H1 (cell line): ENCODE data around the gene MEP1B. TPM values are rescaled to one million over a fixed set of nuclear protein-coding genes. Genes with fewer than 3 reads are reported as not detected.
A peak's percentile ranks its signal among the peaks of the same experiment; 100 is the strongest.

Experiments
- CTCF ChIA-PET: fragments of 300-600 bp; sonication (Branson Sonifier 250); formaldehyde crosslinking; loops from one replicate; lab custom pipeline; 2021; ENCODE audit not compliant: partially characterized antibody; lab: Charles Lee
- POLR2A ChIA-PET: fragments of 300-600 bp; sonication (Branson Sonifier 250); formaldehyde crosslinking; loops from one replicate; lab custom pipeline; 2021; ENCODE audit warnings: inconsistent platforms; ENCODE audit not compliant: partially characterized antibody; lab: Charles Lee
- DNase-seq, 2 experiments: peaks; one replicate each; pipeline versions ENCODE4 v3.0.0 to v3.0.0-alpha.2; 2010 to 2022; ENCODE audit warnings: low spot score in 2 of 2, low read depth in 1 of 2, mixed read lengths in 1 of 2
- FAIRE-seq: peaks from 2 replicates; lab custom pipeline; 2011; peaks lifted over from hg19 to GRCh38; lab: Jason Lieb, UNC
- H2AFZ ChIP-seq: 2 replicates; pipeline ENCODE4 v1.8.1; 2012; ENCODE audit warnings: low read length, inconsistent platforms
- H2AK5ac ChIP-seq: 2 replicates; pipeline ENCODE4 v1.6.1; 2013; ENCODE audit warnings: low read depth, low read length
- H2BK120ac ChIP-seq: replicated peaks from 2 replicates; pipeline ENCODE3; 2013; ENCODE audit warnings: low read depth, low read length, inconsistent platforms
- H2BK12ac ChIP-seq: 2 replicates; pipeline ENCODE4 v1.6.1; 2013; ENCODE audit warnings: low read depth, low read length
- H2BK15ac ChIP-seq: 2 replicates; pipeline ENCODE4 v1.6.1; 2013; ENCODE audit warnings: low read length
- H2BK20ac ChIP-seq: 2 replicates; pipeline ENCODE4 v1.6.1; 2013; ENCODE audit warnings: low read length
- H2BK5ac ChIP-seq: 2 replicates; pipeline ENCODE4 v1.6.1; 2013; ENCODE audit warnings: low read depth, low read length
- H3K14ac ChIP-seq: 2 replicates; pipeline ENCODE4 v1.6.1; 2013; ENCODE audit warnings: inconsistent platforms; ENCODE audit not compliant: insufficient read length
- H3K18ac ChIP-seq: 2 replicates; pipeline ENCODE4 v1.6.1; 2013; ENCODE audit warnings: low read length; ENCODE audit errors: extremely low read depth
- H3K23ac ChIP-seq: 2 replicates; pipeline ENCODE4 v1.6.1; 2013; ENCODE audit warnings: inconsistent platforms; ENCODE audit not compliant: insufficient read length
- H3K23me2 ChIP-seq: 2 replicates; pipeline ENCODE4 v1.6.1; 2013; ENCODE audit warnings: low read depth, low read length
- H3K27ac ChIP-seq: 2 replicates; pipeline ENCODE4 v1.6.1; 2011; ENCODE audit warnings: low read depth, low read length, inconsistent platforms
- H3K27me3 ChIP-seq, 4 experiments: replicated peaks in 1 of 4; 1 replicate in 1 of 4; 2 replicates in 3 of 4; pipeline versions ENCODE4 v1.6.1 to v1.8.1; 2011 to 2013; ENCODE audit warnings: low read length in 3 of 4, mild to moderate bottlenecking in 3 of 4, inconsistent platforms in 2 of 4, mixed read lengths in 2 of 4, moderate library complexity in 1 of 4; ENCODE audit not compliant: control insufficient read depth in 3 of 4, insufficient read depth in 3 of 4; ENCODE audit errors: extremely low read depth in 1 of 4
- H3K36me3 ChIP-seq, 4 experiments: 2 replicates each; pipeline versions ENCODE4 v1.6.1 to v1.8.1; 2011 to 2013; ENCODE audit warnings: mild to moderate bottlenecking in 4 of 4, low read length in 3 of 4, moderate library complexity in 2 of 4, control low read depth in 1 of 4, inconsistent platforms in 1 of 4; ENCODE audit not compliant: insufficient read depth in 4 of 4, control insufficient read depth in 2 of 4
- H3K4ac ChIP-seq: replicated peaks from 2 replicates; pipeline ENCODE3; 2013; ENCODE audit warnings: low read length, low read depth, mixed read lengths, inconsistent platforms; ENCODE audit not compliant: insufficient read length
- H3K4me1 ChIP-seq, 4 experiments: replicated peaks in 1 of 4; 1 replicate in 1 of 4; 2 replicates in 3 of 4; pipeline versions ENCODE4 v1.6.1 to v1.8.1; 2011 to 2013; ENCODE audit warnings: low read length in 3 of 4, inconsistent platforms in 2 of 4, mixed read lengths in 1 of 4; ENCODE audit not compliant: insufficient read depth in 4 of 4, control insufficient read depth in 3 of 4
- H3K4me2 ChIP-seq, 2 experiments: 2 replicates each; pipeline versions ENCODE4 v1.6.1 to v1.8.1; 2011 to 2013; ENCODE audit warnings: low read depth in 2 of 2, low read length in 2 of 2, control low read depth in 1 of 2, inconsistent platforms in 1 of 2, mild to moderate bottlenecking in 1 of 2; ENCODE audit not compliant: insufficient read depth in 1 of 2
- H3K4me3 ChIP-seq, 4 experiments: fragments of 200-600, 300-600 bp in 1 of 4; sonication (generic), shearing (Covaris generic), sonication (Bioruptor Twin) in 1 of 4; 2 replicates each; pipeline versions ENCODE4 v1.5.1 to v1.8.1; 2011 to 2016; ENCODE audit warnings: low read length in 4 of 4, low read depth in 3 of 4, control low read depth in 2 of 4, inconsistent platforms in 2 of 4, mild to moderate bottlenecking in 2 of 4, mixed read lengths in 1 of 4, moderate library complexity in 1 of 4; ENCODE audit not compliant: insufficient read depth in 2 of 4; ENCODE audit errors: extremely low read depth in 1 of 4
- H3K56ac ChIP-seq: replicated peaks from 2 replicates; pipeline ENCODE3; 2013; ENCODE audit warnings: low read depth, mild to moderate bottlenecking, mixed read lengths, low read length, inconsistent platforms; ENCODE audit not compliant: insufficient read length
- H3K79me1 ChIP-seq: 2 replicates; pipeline ENCODE4 v1.6.1; 2013; ENCODE audit warnings: low read depth, low read length, control low read depth
- H3K79me2 ChIP-seq, 2 experiments: 2 replicates each; pipeline versions ENCODE4 v1.6.1 to v1.8.1; 2012 to 2013; ENCODE audit warnings: low read length in 2 of 2, mild to moderate bottlenecking in 2 of 2, inconsistent platforms in 1 of 2; ENCODE audit not compliant: insufficient read depth in 2 of 2, control insufficient read depth in 1 of 2
- H3K9ac ChIP-seq, 4 experiments: replicated peaks in 1 of 4; 1 replicate in 1 of 4; 2 replicates in 3 of 4; pipeline versions ENCODE4 v1.6.1 to v1.8.1; 2011 to 2013; ENCODE audit warnings: low read depth in 3 of 4, low read length in 3 of 4, control low read depth in 2 of 4, mild to moderate bottlenecking in 2 of 4, moderate library complexity in 2 of 4, inconsistent platforms in 1 of 4; ENCODE audit errors: extremely low read depth in 1 of 4
- H3K9me3 ChIP-seq, 2 experiments: 2 replicates each; pipeline versions ENCODE4 v1.6.1 to v1.8.1; 2012 to 2013; ENCODE audit warnings: mild to moderate bottlenecking in 2 of 2, moderate library complexity in 2 of 2, control low read depth in 1 of 2, inconsistent platforms in 1 of 2, low read depth in 1 of 2, low read length in 1 of 2, mixed read lengths in 1 of 2; ENCODE audit not compliant: insufficient read depth in 2 of 2
- H4K20me1 ChIP-seq, 2 experiments: replicated peaks in 1 of 2; 2 replicates each; pipeline versions ENCODE3 to v1.8.1; 2011 to 2013; ENCODE audit warnings: inconsistent platforms in 2 of 2, low read length in 2 of 2, mild to moderate bottlenecking in 1 of 2; ENCODE audit not compliant: insufficient read depth in 2 of 2, control insufficient read depth in 1 of 2
- H4K5ac ChIP-seq: 2 replicates; pipeline ENCODE4 v1.6.1; 2013; ENCODE audit warnings: low read length, low read depth, mixed read lengths, inconsistent platforms; ENCODE audit not compliant: insufficient read length
- H4K8ac ChIP-seq: 2 replicates; pipeline ENCODE4 v1.8.0; 2013; ENCODE audit warnings: mild to moderate bottlenecking, moderate library complexity, low read length, inconsistent platforms; ENCODE audit not compliant: insufficient read depth; ENCODE audit errors: extremely low read depth
- H4K91ac ChIP-seq: replicated peaks from 2 replicates; pipeline ENCODE3; 2013; ENCODE audit warnings: low read length, mixed read lengths, inconsistent platforms; ENCODE audit not compliant: insufficient read length
- CREB1 ChIP-seq: IDR thresholded peaks from 2 replicates; pipeline ENCODE4 v1.6.1; 2012; ENCODE audit warnings: inconsistent platforms
- WGBS, 2 experiments: shearing (Covaris generic) in 1 of 2; methylation state at CpG; one replicate each; pipeline versions ENCODE4 v1.1.6 to v1.1.7; 2013 to 2015; ENCODE audit warnings: low lambda C conversion rate in 2 of 2, mixed read lengths in 2 of 2, inconsistent platforms in 1 of 2, low coverage in 1 of 2, missing lambda C conversion rate in 1 of 2; ENCODE audit not compliant: insufficient replicate concordance in 2 of 2, insufficient coverage in 1 of 2, insufficient read length in 1 of 2; ENCODE audit errors: extremely low coverage in 1 of 2, missing lambda C conversion rate in 1 of 2; 5-methylcytosine and 5-hydroxymethylcytosine counted together
- polyA plus RNA-seq, 7 experiments: library from polyadenylated mRNA; depleted of rRNA in 3 of 7; stranded (reverse) in 5 of 7; unstranded in 2 of 7; fragments of >200 nt in 5 of 7; fragments of 200-250 nt in 2 of 7; gene quantifications; 1 replicate in 5 of 7; 2 replicates in 1 of 7; 4 replicates in 1 of 7; pipeline versions ENCODE4 v1.2.1 to v1.2.3, GENCODE V29; 2011 to 2013; ENCODE audit warnings: missing spikeins in 2 of 7, mixed read lengths in 2 of 7
- total RNA-seq: library from RNA; stranded (reverse); fragmentation: NEBNext Ultra II Directional; extraction: Animal tissue kit (Norgen Biotek cat#: 25700); gene quantifications from 2 replicates; pipeline ENCODE4 v1.2.1, GENCODE V29; 2021

Gene MEP1B
- total and polyA plus RNA-seq, 2 of the 8 experiments (the other 6 are each of a cell fraction or from before 2014, with no cell fraction given), result not detected

- Histone ChIP-seq H3K9ac (no peak overlapping the region), H3K27me3 (no peaks in the 10 kb centered on the region), H3K4me1 (no peaks in the 10 kb centered on the region), H3K4me2 (peak overlapping the region in 1 of 2 experiments; percentile 69; a peak in 3 of 4 replicates), H3K27ac (no peak overlapping the region), H2BK12ac (no peak overlapping the region), H3K79me2 (no peaks in the 10 kb centered on the region), H2BK120ac (no peak overlapping the region), H3K23me2 (no peaks in the 10 kb centered on the region; the same call in 1 of the 2 replicates), H3K36me3 (no peaks in the 10 kb centered on the region), H3K4ac (no peak overlapping the region), H3K14ac (no peak overlapping the region), H3K56ac (no peak overlapping the region), H3K18ac (no peak overlapping the region), H2BK15ac (no peak overlapping the region), H3K4me3 (peak overlapping the region in 2 of 4 experiments; percentile 5 to 39; a peak in 2 of 8 replicates), H3K9me3 (no peaks in the 10 kb centered on the region), H4K8ac (no peak overlapping the region), H3K23ac (no peak overlapping the region), H2BK5ac (no peak overlapping the region), H3K79me1 (no peaks in the 10 kb centered on the region), H4K20me1 (no peaks in the 10 kb centered on the region), H2BK20ac (no peak overlapping the region), H2AFZ (peak overlapping the region; percentile 93), H4K91ac (no peak overlapping the region), H4K5ac (no peak overlapping the region), H2AK5ac (no peak overlapping the region)
- ChIA-PET POLR2A (no interaction called here), CTCF (interaction anchor here (0.6 to 6.2 kb wide), 48 partner anchors 9 to 796 kb away, joined by 3 to 43 read pairs (median 4); partner anchors contain the start of gene GAREM1)
- peak; percentile 76 for DNase-seq
- peak; percentile 97 for FAIRE-seq
- WGBS, 2 experiments, result 31% methylated on average over 22 of the region's 22 CpGs; no CpG with 5 or more reads in 1 of the 2 experiments
- TF ChIP-seq CREB1, result peak; percentile 55; the same call in 1 of the 2 replicates
Measured at GRCh38 chr18:32158108-32158624, 31.7 kb upstream of the MEP1B start.
